Neural cell (in vitro differentiated cells): ENCODE results near the gene NDST1. TPM values are rescaled to one million over a fixed set of nuclear protein-coding genes. Genes with fewer than 3 reads are reported as not detected.

Experiments used
- H2AFZ ChIP-seq: fragments of 200-600, 300-800 bp; sonication (generic), shearing (Covaris generic); 2 replicates; pipeline ENCODE4 v1.6.0; 2014; ENCODE audit warnings: low read depth, mild to moderate bottlenecking, antibody characterized with exemption, low read length, moderate library complexity
- H3F3A ChIP-seq: fragments of 200-600 bp; shearing (Covaris generic); 2 replicates; pipeline ENCODE4 v1.6.1; 2016; ENCODE audit warnings: mild to moderate bottlenecking, moderate library complexity, mixed read lengths, antibody characterized with exemption, low read length; ENCODE audit not compliant: insufficient read depth, poor library complexity, severe bottlenecking
- H3K27ac ChIP-seq: fragments of 200-600, 300-800 bp; sonication (generic), shearing (Covaris generic); 2 replicates; pipeline ENCODE4 v1.5.1; 2014; ENCODE audit warnings: mild to moderate bottlenecking, low read length, moderate library complexity
- H3K27me3 ChIP-seq: fragments of 300-800, 200-600 bp; sonication (generic), shearing (Covaris generic); 2 replicates; pipeline ENCODE4 v1.6.0; 2014; ENCODE audit warnings: mild to moderate bottlenecking, low read depth, low read length, moderate library complexity; ENCODE audit not compliant: insufficient read depth
- H3K36me3 ChIP-seq: fragments of 300-800, 200-600 bp; sonication (generic), shearing (Covaris generic); 2 replicates; pipeline ENCODE4 v1.5.1; 2014; ENCODE audit warnings: mild to moderate bottlenecking, antibody characterized with exemption, low read length, moderate library complexity; ENCODE audit not compliant: insufficient read depth
- H3K4me2 ChIP-seq: fragments of 300-800, 200-600 bp; sonication (generic), shearing (Covaris generic); 2 replicates; pipeline ENCODE4 v1.6.0; 2014; ENCODE audit warnings: mild to moderate bottlenecking, low read length
- H3K4me3 ChIP-seq: fragments of 300-800, 200-600 bp; sonication (generic), shearing (Covaris generic); 2 replicates; pipeline ENCODE4 v1.5.1; 2014; ENCODE audit warnings: mild to moderate bottlenecking, low read length, moderate library complexity
- H3K79me2 ChIP-seq: fragments of 200-600 bp; shearing (Covaris generic); replicated peaks from 2 replicates; pipeline ENCODE4 v1.6.0; 2014; ENCODE audit warnings: mild to moderate bottlenecking, low read length, moderate library complexity; ENCODE audit not compliant: insufficient read depth
- H3K9ac ChIP-seq: fragments of 300-800, 200-600 bp; sonication (generic), shearing (Covaris generic); 2 replicates; pipeline ENCODE4 v1.6.1; 2016; ENCODE audit warnings: mild to moderate bottlenecking, low read length, mixed read lengths
- H3K9me2 ChIP-seq: fragments of 200-600 bp; shearing (Covaris generic); 2 replicates; pipeline ENCODE4 v1.6.1; 2016; ENCODE audit warnings: mild to moderate bottlenecking, low read length, mixed read lengths; ENCODE audit not compliant: insufficient read depth
- H3K9me3 ChIP-seq: fragments of 200-600, 300-800 bp; sonication (generic), shearing (Covaris generic); 2 replicates; pipeline ENCODE4 v1.6.1; 2016; ENCODE audit warnings: mild to moderate bottlenecking, mixed run types, low read length, moderate library complexity, mixed read lengths
- H4K20me1 ChIP-seq: fragments of 200-600 bp; shearing (Covaris generic); 2 replicates; pipeline ENCODE4 v1.6.1; 2016; ENCODE audit warnings: mild to moderate bottlenecking, mixed run types; ENCODE audit not compliant: insufficient read depth
- EP300 ChIP-seq: fragments of 450-650 bp; conservative IDR thresholded peaks from 2 replicates; pipeline ENCODE4 v1.6.1; 2014; ENCODE audit warnings: antibody characterized with exemption, mild to moderate bottlenecking, moderate library complexity; ENCODE audit not compliant: poor library complexity, severe bottlenecking
- EZH2 ChIP-seq: fragments of 200-600, 300-800 bp; shearing (Covaris generic), sonication (generic); IDR thresholded peaks from 2 replicates; pipeline ENCODE4 v1.6.1; 2014; ENCODE audit warnings: antibody characterized with exemption, low read length, borderline replicate concordance, mild to moderate bottlenecking; ENCODE audit not compliant: insufficient read depth, poor library complexity, severe bottlenecking
- MXI1 ChIP-seq: fragments of 450-650 bp; conservative IDR thresholded peaks from 2 replicates; pipeline ENCODE4 v1.6.1; 2014; ENCODE audit warnings: antibody characterized with exemption, mild to moderate bottlenecking; ENCODE audit not compliant: poor library complexity, severe bottlenecking
- POLR2AphosphoS5 ChIP-seq: IDR thresholded peaks from 2 replicates; pipeline ENCODE4 v1.6.1; 2012
- RAD21 ChIP-seq: fragments of 450-650 bp; conservative IDR thresholded peaks from 2 replicates; pipeline ENCODE4 v1.6.1; 2014; ENCODE audit warnings: antibody characterized with exemption, mild to moderate bottlenecking, moderate library complexity
- SMC3 ChIP-seq: fragments of 450-650 bp; conservative IDR thresholded peaks from 2 replicates; pipeline ENCODE4 v1.6.1; 2014; ENCODE audit warnings: antibody characterized with exemption, mild to moderate bottlenecking, moderate library complexity; ENCODE audit not compliant: poor library complexity
- TAF1 ChIP-seq: IDR thresholded peaks from 2 replicates; pipeline ENCODE4 v1.6.1; 2012; ENCODE audit warnings: low read depth
- polyA plus RNA-seq: library from polyadenylated mRNA; depleted of rRNA; stranded (reverse); fragments of >200 nt; gene quantifications from 2 replicates; pipeline ENCODE4 v1.2.3, GENCODE V29; 2014
- TF ChIP-seq, protein P1 (sequence below): IDR thresholded peaks from 2 replicates; pipeline ENCODE4 v1.6.1; 2012; ENCODE audit warnings: borderline replicate concordance
- TF ChIP-seq, protein P2 (sequence below): fragments of 450-650 bp; IDR thresholded peaks from 2 replicates; pipeline ENCODE4 v1.5.1; 2014; ENCODE audit warnings: antibody characterized with exemption, mild to moderate bottlenecking, moderate library complexity; ENCODE audit not compliant: poor library complexity, severe bottlenecking

Gene NDST1
- polyA plus RNA-seq, 1 donor from 2014 or later = 15.6 TPM

DNA sequence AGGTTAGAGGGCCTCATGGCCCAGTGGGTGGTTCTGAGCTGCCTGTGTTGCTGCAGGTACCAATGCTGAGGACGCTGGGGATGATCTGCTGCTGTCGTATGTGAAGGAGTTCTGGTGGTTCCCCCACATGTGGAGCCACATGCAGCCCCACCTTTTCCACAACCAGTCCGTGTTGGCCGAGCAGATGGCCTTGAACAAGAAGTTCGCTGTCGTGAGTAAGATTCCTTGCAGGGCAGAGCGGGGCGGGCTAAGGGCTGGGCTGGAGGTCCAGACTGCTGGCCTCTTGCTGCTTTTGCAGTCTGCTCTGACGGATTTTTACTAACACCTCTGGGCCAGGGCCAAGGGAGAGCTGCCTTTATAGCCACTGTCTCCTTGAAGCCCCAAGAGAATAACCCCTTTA lies 26.9 kb downstream of the NDST1 start:
- H3K9me3 ChIP-seq = no peaks in the 10 kb centered on the region
- H3K36me3 ChIP-seq = no peaks in the 10 kb centered on the region
- no peaks in the 10 kb centered on the region for H3K27me3 ChIP-seq
- H3F3A ChIP-seq = no peaks in the 10 kb centered on the region
- H2AFZ ChIP-seq = no peak overlapping the region
- H3K9me2 ChIP-seq = no peaks in the 10 kb centered on the region
- H3K27ac ChIP-seq = no peak overlapping the region
- TF ChIP-seq TAF1 (no peak), EP300 (no peak), POLR2AphosphoS5 (no peak), SMC3 (no peak), EZH2 (no peak), MXI1 (no peak), RAD21 (no peak)
- TF ChIP-seq, protein P1, sequence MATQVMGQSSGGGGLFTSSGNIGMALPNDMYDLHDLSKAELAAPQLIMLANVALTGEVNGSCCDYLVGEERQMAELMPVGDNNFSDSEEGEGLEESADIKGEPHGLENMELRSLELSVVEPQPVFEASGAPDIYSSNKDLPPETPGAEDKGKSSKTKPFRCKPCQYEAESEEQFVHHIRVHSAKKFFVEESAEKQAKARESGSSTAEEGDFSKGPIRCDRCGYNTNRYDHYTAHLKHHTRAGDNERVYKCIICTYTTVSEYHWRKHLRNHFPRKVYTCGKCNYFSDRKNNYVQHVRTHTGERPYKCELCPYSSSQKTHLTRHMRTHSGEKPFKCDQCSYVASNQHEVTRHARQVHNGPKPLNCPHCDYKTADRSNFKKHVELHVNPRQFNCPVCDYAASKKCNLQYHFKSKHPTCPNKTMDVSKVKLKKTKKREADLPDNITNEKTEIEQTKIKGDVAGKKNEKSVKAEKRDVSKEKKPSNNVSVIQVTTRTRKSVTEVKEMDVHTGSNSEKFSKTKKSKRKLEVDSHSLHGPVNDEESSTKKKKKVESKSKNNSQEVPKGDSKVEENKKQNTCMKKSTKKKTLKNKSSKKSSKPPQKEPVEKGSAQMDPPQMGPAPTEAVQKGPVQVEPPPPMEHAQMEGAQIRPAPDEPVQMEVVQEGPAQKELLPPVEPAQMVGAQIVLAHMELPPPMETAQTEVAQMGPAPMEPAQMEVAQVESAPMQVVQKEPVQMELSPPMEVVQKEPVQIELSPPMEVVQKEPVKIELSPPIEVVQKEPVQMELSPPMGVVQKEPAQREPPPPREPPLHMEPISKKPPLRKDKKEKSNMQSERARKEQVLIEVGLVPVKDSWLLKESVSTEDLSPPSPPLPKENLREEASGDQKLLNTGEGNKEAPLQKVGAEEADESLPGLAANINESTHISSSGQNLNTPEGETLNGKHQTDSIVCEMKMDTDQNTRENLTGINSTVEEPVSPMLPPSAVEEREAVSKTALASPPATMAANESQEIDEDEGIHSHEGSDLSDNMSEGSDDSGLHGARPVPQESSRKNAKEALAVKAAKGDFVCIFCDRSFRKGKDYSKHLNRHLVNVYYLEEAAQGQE = no peak
- TF ChIP-seq, protein P2, sequence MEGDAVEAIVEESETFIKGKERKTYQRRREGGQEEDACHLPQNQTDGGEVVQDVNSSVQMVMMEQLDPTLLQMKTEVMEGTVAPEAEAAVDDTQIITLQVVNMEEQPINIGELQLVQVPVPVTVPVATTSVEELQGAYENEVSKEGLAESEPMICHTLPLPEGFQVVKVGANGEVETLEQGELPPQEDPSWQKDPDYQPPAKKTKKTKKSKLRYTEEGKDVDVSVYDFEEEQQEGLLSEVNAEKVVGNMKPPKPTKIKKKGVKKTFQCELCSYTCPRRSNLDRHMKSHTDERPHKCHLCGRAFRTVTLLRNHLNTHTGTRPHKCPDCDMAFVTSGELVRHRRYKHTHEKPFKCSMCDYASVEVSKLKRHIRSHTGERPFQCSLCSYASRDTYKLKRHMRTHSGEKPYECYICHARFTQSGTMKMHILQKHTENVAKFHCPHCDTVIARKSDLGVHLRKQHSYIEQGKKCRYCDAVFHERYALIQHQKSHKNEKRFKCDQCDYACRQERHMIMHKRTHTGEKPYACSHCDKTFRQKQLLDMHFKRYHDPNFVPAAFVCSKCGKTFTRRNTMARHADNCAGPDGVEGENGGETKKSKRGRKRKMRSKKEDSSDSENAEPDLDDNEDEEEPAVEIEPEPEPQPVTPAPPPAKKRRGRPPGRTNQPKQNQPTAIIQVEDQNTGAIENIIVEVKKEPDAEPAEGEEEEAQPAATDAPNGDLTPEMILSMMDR = no peak
- H3K79me2 ChIP-seq = no peaks in the 10 kb centered on the region
- H3K4me2 ChIP-seq = no peak overlapping the region
- H4K20me1 ChIP-seq = no peaks in the 10 kb centered on the region
- no peak overlapping the region for H3K4me3 ChIP-seq
- H3K9ac ChIP-seq = no peak overlapping the region

DNA sequence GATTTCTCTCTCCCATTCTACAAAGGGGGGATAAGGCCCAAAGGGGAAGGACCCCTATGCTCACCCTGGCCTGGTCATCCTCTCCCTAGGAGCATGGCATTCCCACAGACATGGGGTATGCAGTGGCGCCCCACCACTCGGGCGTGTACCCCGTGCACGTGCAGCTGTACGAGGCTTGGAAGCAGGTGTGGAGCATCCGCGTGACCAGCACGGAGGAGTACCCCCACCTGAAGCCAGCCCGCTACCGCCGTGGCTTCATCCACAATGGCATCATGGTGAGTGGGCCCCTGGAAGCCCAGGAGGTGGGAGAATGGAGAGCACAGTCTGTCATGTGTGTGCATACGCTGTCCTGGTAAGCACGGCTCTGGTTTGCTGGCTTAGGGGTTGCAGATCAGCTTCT lies 27.7 kb downstream of the NDST1 start:
- TF ChIP-seq, protein P2 = no peak
- no peak for TF ChIP-seq TAF1
- TF ChIP-seq MXI1 = no peak
- TF ChIP-seq RAD21 = no peak
- TF ChIP-seq, protein P1 = no peak
- Histone ChIP-seq H3K9me2 (no peaks in the 10 kb centered on the region), H3K27me3 (no peaks in the 10 kb centered on the region), H3K36me3 (no peaks in the 10 kb centered on the region), H3F3A (no peaks in the 10 kb centered on the region), H3K4me3 (no peak overlapping the region), H2AFZ (no peak overlapping the region), H3K9me3 (no peaks in the 10 kb centered on the region), H3K9ac (no peak overlapping the region), H3K4me2 (no peak overlapping the region), H3K27ac (no peak overlapping the region), H4K20me1 (no peaks in the 10 kb centered on the region), H3K79me2 (no peaks in the 10 kb centered on the region)
